Measurements from ENCODE around the gene SUN2. TPM values are rescaled to one million over a fixed set of nuclear protein-coding genes. Genes with fewer than 3 reads are reported as not detected.
"Not testable (repeated sequence)": the region's sequence is repeated elsewhere in the genome, so short reads cannot be mapped to it uniquely, and the experiment has no call there.

The SUN2 gene
- total RNA-seq (61.5 TPM), polyA plus RNA-seq (64.9 TPM)
- long read RNA-seq, donor 1: 0 reads
- long read RNA-seq, donor 2, partial matches to known transcripts: 126 of 148 reads
- long read RNA-seq, donor 2, other reads (novel, unspliced or antisense): 22 of 148 reads
- long read RNA-seq, donor 3, partial matches to known transcripts: 5 of 24 reads
- long read RNA-seq, donor 3, other reads (novel, unspliced or antisense): 18 of 24 reads
- long read RNA-seq, donor 4, partial matches to known transcripts: 65 of 65 reads
- long read RNA-seq, donor 4, other reads (novel, unspliced or antisense): 0 of 65 reads
- long read RNA-seq, donor 5, partial matches to known transcripts: 0 of 11 reads
- long read RNA-seq, donor 5, other reads (novel, unspliced or antisense): 9 of 11 reads
- long read RNA-seq, donor 6, partial matches to known transcripts: 0 of 6 reads
- long read RNA-seq, donor 6, other reads (novel, unspliced or antisense): 6 of 6 reads
- long read RNA-seq, donor 7: 0 reads
- long read RNA-seq, donor 8: 0 reads
- long read RNA-seq, donor 9, partial matches to known transcripts: 24 of 24 reads
- long read RNA-seq, donor 9, other reads (novel, unspliced or antisense): 0 of 24 reads
- long read RNA-seq, donor 10, partial matches to known transcripts: 5 of 5 reads
- long read RNA-seq, donor 10, other reads (novel, unspliced or antisense): 0 of 5 reads

GRCh38 chr22:38755911-38756532 lies at the start of gene SUN2:
Gene SUN2 (minus strand): TSS chr22:38755998. CDS start chr22:38752628, 3,370 bp downstream.
- H3K4me3 ChIP-seq (ENCODE audit: low read length in 2 of 2): peak within 1 kb of the TSS; percentile 85 to 86
- under 1% methylated on average over 68 of the region's 68 CpGs for WGBS
- H3K4me1 ChIP-seq (ENCODE audit: control insufficient read depth in 2 of 2, insufficient read depth in 2 of 2, low read length in 2 of 2): peaks cover 68 to 89% of the 10 kb centered on the region in 2 donors
- H3K27me3 ChIP-seq (ENCODE audit: control insufficient read depth in 2 of 2, insufficient read depth in 1 of 2, low read length in 1 of 2): no peaks in the 10 kb centered on the region
- peak in 8 of 9 donors; percentile 72 to 95 (median 88) for DNase-seq (ENCODE audit: low read depth in 6 of 9, low spot score in 9 of 9)
- peak within 1 kb of the TSS; percentile 91 to 93 for H3K27ac ChIP-seq (ENCODE audit: low read depth in 1 of 2, low read length in 1 of 2)
- H3K9me3 ChIP-seq (ENCODE audit: control insufficient read depth in 2 of 2, insufficient read depth in 1 of 2, low read length in 1 of 2): peaks cover 0 to 6% of the 10 kb centered on the region in 2 donors
- H3K36me3 ChIP-seq (ENCODE audit: control insufficient read depth in 2 of 2, insufficient read depth in 2 of 2, low read length in 1 of 2): peaks cover 11 to 32% of the 10 kb centered on the region in 2 donors

- H3K27me3 ChIP-seq (ENCODE audit: control insufficient read depth in 2 of 2, insufficient read depth in 1 of 2, low read length in 1 of 2): peaks cover 2 to 22% of the 10 kb centered on the region in 2 donors
- 90% methylated on average over 8 of the region's 8 CpGs for WGBS
- DNase-seq (ENCODE audit: low read depth in 6 of 9, low spot score in 9 of 9); H3K27ac ChIP-seq (ENCODE audit: low read depth in 1 of 2, low read length in 1 of 2); H3K4me3 ChIP-seq (ENCODE audit: low read length in 2 of 2); H3K4me1 ChIP-seq (ENCODE audit: control insufficient read depth in 2 of 2, insufficient read depth in 2 of 2, low read length in 2 of 2); H3K36me3 ChIP-seq (ENCODE audit: control insufficient read depth in 2 of 2, insufficient read depth in 2 of 2, low read length in 1 of 2); H3K9me3 ChIP-seq (ENCODE audit: control insufficient read depth in 2 of 2, insufficient read depth in 1 of 2, low read length in 1 of 2): not testable (repeated sequence)
Measured at GRCh38 chr22:38805041-38805593, 49.3 kb upstream of the SUN2 start.

- WGBS: 45% methylated on average over 10 of the region's 10 CpGs
- Histone ChIP-seq H3K27me3 (ENCODE audit: control insufficient read depth in 2 of 2, insufficient read depth in 1 of 2, low read length in 1 of 2) (peaks cover 2 to 27% of the 10 kb centered on the region in 2 donors), H3K9me3 (ENCODE audit: control insufficient read depth in 2 of 2, insufficient read depth in 1 of 2, low read length in 1 of 2) (no peaks in the 10 kb centered on the region), H3K4me3 (ENCODE audit: low read length in 2 of 2) (no peak overlapping the region), H3K36me3 (ENCODE audit: control insufficient read depth in 2 of 2, insufficient read depth in 2 of 2, low read length in 1 of 2) (no peaks in the 10 kb centered on the region), H3K4me1 (ENCODE audit: control insufficient read depth in 2 of 2, insufficient read depth in 2 of 2, low read length in 2 of 2) (peaks cover 0 to 3% of the 10 kb centered on the region in 2 donors), H3K27ac (ENCODE audit: low read depth in 1 of 2, low read length in 1 of 2) (no peak overlapping the region)
- no peak for DNase-seq (ENCODE audit: low read depth in 6 of 9, low spot score in 9 of 9)
Measured at GRCh38 chr22:38802671-38803121, 46.9 kb upstream of the SUN2 start.

GRCh38 chr22:38799265-38800002 lies 43.6 kb upstream of the SUN2 start:
- H3K4me1 ChIP-seq (ENCODE audit: control insufficient read depth in 2 of 2, insufficient read depth in 2 of 2, low read length in 2 of 2): peaks cover 2 to 5% of the 10 kb centered on the region in 2 donors
- WGBS: 96% methylated on average over 6 of the region's 6 CpGs
- H3K27ac ChIP-seq (ENCODE audit: low read depth in 1 of 2, low read length in 1 of 2): no peak overlapping the region
- no peak for DNase-seq (ENCODE audit: low read depth in 6 of 9, low spot score in 9 of 9)
- H3K4me3 ChIP-seq (ENCODE audit: low read length in 2 of 2): no peak overlapping the region
- H3K9me3 ChIP-seq (ENCODE audit: control insufficient read depth in 2 of 2, insufficient read depth in 1 of 2, low read length in 1 of 2): no peaks in the 10 kb centered on the region
- H3K36me3 ChIP-seq (ENCODE audit: control insufficient read depth in 2 of 2, insufficient read depth in 2 of 2, low read length in 1 of 2): no peaks in the 10 kb centered on the region
- peaks cover 2 to 28% of the 10 kb centered on the region in 2 donors for H3K27me3 ChIP-seq (ENCODE audit: control insufficient read depth in 2 of 2, insufficient read depth in 1 of 2, low read length in 1 of 2)

GRCh38 chr22:38798496-38798895 lies 42.7 kb upstream of the SUN2 start:
- Histone ChIP-seq H3K27me3 (ENCODE audit: control insufficient read depth in 2 of 2, insufficient read depth in 1 of 2, low read length in 1 of 2) (peaks cover 0 to 23% of the 10 kb centered on the region in 2 donors), H3K36me3 (ENCODE audit: control insufficient read depth in 2 of 2, insufficient read depth in 2 of 2, low read length in 1 of 2) (no peaks in the 10 kb centered on the region), H3K9me3 (ENCODE audit: control insufficient read depth in 2 of 2, insufficient read depth in 1 of 2, low read length in 1 of 2) (no peaks in the 10 kb centered on the region), H3K27ac (ENCODE audit: low read depth in 1 of 2, low read length in 1 of 2) (no peak overlapping the region), H3K4me1 (ENCODE audit: control insufficient read depth in 2 of 2, insufficient read depth in 2 of 2, low read length in 2 of 2) (peaks cover 7 to 9% of the 10 kb centered on the region in 2 donors), H3K4me3 (ENCODE audit: low read length in 2 of 2) (no peak overlapping the region)
- WGBS: 87% methylated on average over 5 of the region's 5 CpGs
- DNase-seq (ENCODE audit: low read depth in 6 of 9, low spot score in 9 of 9): peak in 1 of 9 donors; percentile 25

- Histone ChIP-seq H3K27me3 (ENCODE audit: control insufficient read depth in 2 of 2, insufficient read depth in 1 of 2, low read length in 1 of 2) (peaks cover 0 to 11% of the 10 kb centered on the region in 2 donors), H3K36me3 (ENCODE audit: control insufficient read depth in 2 of 2, insufficient read depth in 2 of 2, low read length in 1 of 2) (no peaks in the 10 kb centered on the region), H3K27ac (ENCODE audit: low read depth in 1 of 2, low read length in 1 of 2) (no peak overlapping the region), H3K4me3 (ENCODE audit: low read length in 2 of 2) (no peak overlapping the region), H3K9me3 (ENCODE audit: control insufficient read depth in 2 of 2, insufficient read depth in 1 of 2, low read length in 1 of 2) (no peaks in the 10 kb centered on the region), H3K4me1 (ENCODE audit: control insufficient read depth in 2 of 2, insufficient read depth in 2 of 2, low read length in 2 of 2) (peaks cover 14 to 15% of the 10 kb centered on the region in 2 donors)
- 93% methylated on average over 12 of the region's 12 CpGs for WGBS
- DNase-seq (ENCODE audit: low read depth in 6 of 9, low spot score in 9 of 9): no peak
Measured at GRCh38 chr22:38796262-38796957, 40.6 kb upstream of the SUN2 start.

GRCh38 chr22:38795569-38795968 lies 39.8 kb upstream of the SUN2 start:
- Histone ChIP-seq H3K27me3 (ENCODE audit: control insufficient read depth in 2 of 2, insufficient read depth in 1 of 2, low read length in 1 of 2) (peaks cover 0 to 10% of the 10 kb centered on the region in 2 donors), H3K9me3 (ENCODE audit: control insufficient read depth in 2 of 2, insufficient read depth in 1 of 2, low read length in 1 of 2) (no peaks in the 10 kb centered on the region), H3K27ac (ENCODE audit: low read depth in 1 of 2, low read length in 1 of 2) (no peak overlapping the region), H3K4me1 (ENCODE audit: control insufficient read depth in 2 of 2, insufficient read depth in 2 of 2, low read length in 2 of 2) (peaks cover 14 to 15% of the 10 kb centered on the region in 2 donors), H3K4me3 (ENCODE audit: low read length in 2 of 2) (no peak overlapping the region), H3K36me3 (ENCODE audit: control insufficient read depth in 2 of 2, insufficient read depth in 2 of 2, low read length in 1 of 2) (peaks cover 0 to under 1% of the 10 kb centered on the region in 2 donors)
- 84% methylated on average over 4 of the region's 4 CpGs for WGBS
- no peak for DNase-seq (ENCODE audit: low read depth in 6 of 9, low spot score in 9 of 9)

All from thymus (tissue), 14 donors.